GM12864 (cell line): ENCODE data around the gene ONECUT2.

Source experiments
- DNase-seq: peaks from one replicate; pipeline ENCODE4 v3.0.0-alpha.2; 2011; ENCODE audit warnings: low read depth
- H3K4me3 ChIP-seq: 2 replicates; pipeline ENCODE4 v1.5.1; 2011; ENCODE audit warnings: mild to moderate bottlenecking, low read depth, low read length, control low read depth
- CTCF ChIP-seq: IDR thresholded peaks from 2 replicates; pipeline ENCODE4 v1.5.1; 2011; ENCODE audit warnings: low read depth, mild to moderate bottlenecking, moderate library complexity, low read length, control low read depth, inconsistent platforms; ENCODE audit errors: missing control alignments

ONECUT2 gene

DNA sequence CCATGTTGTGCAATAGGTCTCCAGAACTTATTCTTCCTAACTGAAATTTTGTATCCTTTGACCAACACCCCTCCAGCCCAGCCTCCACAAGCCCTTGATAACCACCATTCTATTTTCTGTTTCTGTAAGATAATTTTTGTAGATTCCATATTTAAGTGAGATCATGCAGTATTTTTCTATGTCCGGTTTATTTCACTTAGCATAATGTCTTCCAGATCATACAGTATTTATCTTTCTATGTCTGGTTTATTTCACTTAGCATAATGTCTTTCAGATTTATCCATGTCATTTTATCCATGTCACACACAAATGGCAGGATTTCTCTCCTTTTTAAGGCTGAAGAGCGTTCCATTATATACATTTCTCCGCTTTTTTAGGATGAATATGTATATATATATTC, 24.4 kb upstream of the ONECUT2 start:
- DNase-seq: no peak
- no peak overlapping the region for H3K4me3 ChIP-seq
- TF ChIP-seq CTCF: no peak

DNA sequence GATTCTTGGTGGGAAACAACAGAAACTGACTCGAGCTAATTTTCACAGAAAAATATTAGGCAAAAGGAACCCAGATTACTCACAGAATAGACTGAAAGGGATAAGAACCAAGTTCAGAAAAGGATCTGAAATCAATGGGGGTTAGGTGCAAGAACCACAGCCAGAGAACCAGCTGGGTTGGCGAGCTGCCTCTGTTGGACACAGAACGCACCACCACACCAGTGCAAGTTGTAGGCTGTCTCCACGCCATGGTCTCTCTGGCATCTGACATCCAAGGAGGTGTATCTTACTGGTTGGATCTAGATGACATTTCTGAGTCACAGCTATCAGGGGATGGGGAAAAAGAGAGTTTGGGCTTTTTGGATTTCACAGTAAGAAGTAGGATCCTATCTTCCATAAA, 18.6 kb upstream of the ONECUT2 start:
- H3K4me3 ChIP-seq: no peak overlapping the region
- DNase-seq: no peak
- TF ChIP-seq CTCF: no peak

DNA sequence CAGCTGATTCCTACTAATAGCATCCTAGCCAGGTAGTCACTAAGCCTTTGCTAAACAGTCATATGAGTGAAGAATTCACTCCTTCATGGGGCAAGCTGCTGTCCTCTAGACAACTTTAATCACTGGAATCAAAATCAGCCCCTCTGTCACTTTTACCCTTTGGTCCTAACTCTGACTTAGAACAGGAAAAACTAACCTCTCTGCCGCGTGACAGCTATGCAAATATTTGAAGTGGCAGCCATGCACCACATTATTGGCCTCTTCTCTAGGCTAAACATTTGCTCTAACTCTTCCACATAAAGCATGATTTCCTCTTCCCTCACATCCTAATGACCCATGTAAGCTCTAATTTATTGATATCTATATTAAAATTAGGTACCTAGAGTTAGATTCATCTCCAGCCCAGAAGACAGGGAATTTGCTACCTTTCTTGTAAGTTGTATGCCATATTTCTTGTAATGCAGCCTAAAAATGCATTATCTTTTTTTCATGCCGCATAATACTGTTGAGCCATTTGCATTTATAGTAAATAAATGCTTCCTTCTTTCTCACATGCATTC, 12.8 kb upstream of the ONECUT2 start:
- H3K4me3 ChIP-seq: no peak overlapping the region
- DNase-seq: no peak
- TF ChIP-seq CTCF: no peak

- TF ChIP-seq CTCF: no peak
- DNase-seq: no peak
- H3K4me3 ChIP-seq: no peak overlapping the region
These were observed 11.4 kb upstream of the ONECUT2 start for GRCh38 chr18:57423821-57424220.

- no peak for TF ChIP-seq CTCF
- H3K4me3 ChIP-seq: no peak overlapping the region
- no peak for DNase-seq
These were observed 10.1 kb upstream of the ONECUT2 start for GRCh38 chr18:57425096-57425495.

DNA sequence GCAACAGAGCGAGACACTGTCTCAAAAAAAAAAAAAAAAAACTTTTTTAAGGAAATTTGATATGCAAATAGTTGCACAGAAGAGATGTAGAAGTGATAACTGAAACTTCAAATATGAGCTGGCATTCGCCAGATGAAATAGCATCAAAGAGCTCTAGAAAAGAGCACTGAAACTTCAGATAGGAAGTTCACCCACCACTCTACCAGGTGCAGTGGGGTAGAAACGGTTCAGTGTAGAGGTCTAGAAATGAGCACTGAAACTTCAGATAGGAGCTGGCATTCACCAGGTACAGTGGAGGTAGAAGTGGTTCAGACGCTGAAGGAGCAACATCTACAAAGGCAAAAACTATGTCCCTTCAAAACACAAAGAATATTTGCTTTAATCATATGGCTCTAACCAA, 9.0 kb upstream of the ONECUT2 start:
- TF ChIP-seq CTCF: no peak
- H3K4me3 ChIP-seq: no peak overlapping the region
- DNase-seq: no peak

DNA sequence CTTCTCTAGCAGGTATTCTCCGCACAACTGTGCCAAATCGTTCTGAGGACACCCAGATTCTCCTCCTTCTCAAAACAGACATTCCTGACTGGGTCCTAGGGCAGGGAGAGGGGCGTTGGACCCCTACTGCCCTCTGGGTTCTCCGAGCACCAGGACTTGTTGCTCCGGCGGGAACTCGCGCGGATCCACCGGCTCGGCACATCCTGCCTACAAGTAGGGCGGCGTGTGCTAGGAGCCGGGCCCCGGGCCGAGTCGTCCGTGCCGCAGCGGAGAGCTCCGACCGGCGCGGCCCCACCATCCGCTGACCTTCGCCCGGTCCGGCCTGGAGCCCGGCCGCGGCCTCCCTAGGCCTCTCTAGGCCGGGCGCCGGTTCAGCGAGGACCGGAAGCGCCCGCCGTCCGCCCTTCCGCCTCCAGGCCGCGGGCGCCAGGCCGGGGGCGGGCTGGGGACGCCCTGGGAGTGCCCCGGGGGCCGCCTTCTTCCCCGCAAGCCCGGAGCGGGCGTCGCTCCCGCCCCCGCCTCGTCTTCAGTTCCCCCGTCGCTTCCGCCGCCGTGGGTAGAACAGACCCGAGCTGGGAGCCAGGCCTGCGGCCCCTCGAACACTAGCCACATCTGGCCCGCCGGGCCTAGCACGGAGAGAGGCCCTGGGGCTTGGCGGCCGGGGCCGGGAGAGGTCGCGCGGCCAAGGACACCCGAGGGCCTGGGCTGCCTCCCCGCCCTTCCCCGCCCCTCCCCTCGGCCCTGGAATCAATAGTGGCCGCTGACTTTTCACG, 7.6 kb upstream of the ONECUT2 start:
- no peak for DNase-seq
- TF ChIP-seq CTCF: no peak
- H3K4me3 ChIP-seq: no peak overlapping the region
